Measurements from ENCODE around the gene OR6B1.
"Not testable (repeated sequence)": the region's sequence is repeated elsewhere in the genome, so short reads cannot be mapped to it uniquely, and the experiment has no call there.

The OR6B1 gene

DNA sequence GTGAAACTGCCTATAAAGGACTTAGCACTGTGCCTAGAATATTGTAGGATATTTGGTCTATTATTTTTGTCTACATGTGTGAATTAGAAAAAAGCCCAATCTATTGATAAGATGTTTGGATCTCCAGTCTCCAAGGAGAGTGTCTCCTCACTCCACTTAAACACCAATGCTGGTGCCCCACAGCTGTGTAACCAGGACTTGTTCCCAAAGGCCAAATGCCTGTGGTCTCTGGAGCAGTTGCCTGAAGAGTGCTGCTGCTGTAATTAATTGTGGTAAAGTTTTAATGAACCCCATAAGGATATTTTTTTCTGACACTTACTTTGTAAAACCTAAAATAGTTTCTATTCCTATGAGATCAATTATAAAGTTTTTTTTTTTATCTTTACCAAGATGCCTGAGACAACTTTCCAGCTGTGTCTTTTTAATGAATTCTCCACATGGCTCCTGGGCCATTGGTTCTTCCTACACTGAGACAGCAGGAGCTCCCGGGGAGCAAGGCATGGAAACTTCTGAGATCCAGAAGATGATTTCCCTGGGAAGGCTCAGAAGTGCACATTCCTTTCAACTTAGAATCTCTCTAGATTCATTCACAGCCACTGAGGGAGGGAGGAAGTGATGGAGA, 37.4 kb downstream of the OR6B1 start:
- DNase-seq (ENCODE audit: extremely low read depth in 1 of 2, low read depth in 1 of 2): no peak

- no peak for DNase-seq (ENCODE audit: extremely low read depth in 1 of 2, low read depth in 1 of 2)
Measured at GRCh38 chr7:144038887-144039286, 38.8 kb downstream of the OR6B1 start.

DNA sequence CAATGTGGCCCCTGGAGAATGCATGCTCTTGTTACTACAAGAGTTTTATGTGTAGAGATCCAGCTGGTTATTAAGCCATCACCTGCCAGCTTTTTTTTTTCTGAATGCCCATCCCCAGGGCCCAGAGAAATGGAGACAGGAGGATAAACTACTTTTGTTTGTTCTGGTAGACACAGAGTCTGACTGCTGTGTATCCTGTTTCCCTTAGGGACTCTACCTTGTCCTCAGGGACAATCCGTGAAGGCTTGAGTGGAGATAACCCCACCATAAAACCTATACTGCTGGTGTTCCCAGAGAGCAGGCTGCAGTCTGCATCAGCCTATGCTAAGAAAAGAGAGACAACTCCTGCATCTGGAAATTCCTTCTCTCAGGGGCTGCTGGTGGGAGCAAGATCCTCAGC, 48.5 kb downstream of the OR6B1 start, which contains the start of gene OR2A5:
Gene OR2A5, plus strand, starts transcription at position 301 of the 400 bp plus-strand sequence. CDS start 1,454 bp downstream, outside the sequence.
- DNase-seq (ENCODE audit: extremely low read depth in 1 of 2, low read depth in 1 of 2): no peak

GRCh38 chr7:144049491-144049890, 49.4 kb downstream of the OR6B1 start:
- DNase-seq (ENCODE audit: extremely low read depth in 1 of 2, low read depth in 1 of 2): no peak

DNA sequence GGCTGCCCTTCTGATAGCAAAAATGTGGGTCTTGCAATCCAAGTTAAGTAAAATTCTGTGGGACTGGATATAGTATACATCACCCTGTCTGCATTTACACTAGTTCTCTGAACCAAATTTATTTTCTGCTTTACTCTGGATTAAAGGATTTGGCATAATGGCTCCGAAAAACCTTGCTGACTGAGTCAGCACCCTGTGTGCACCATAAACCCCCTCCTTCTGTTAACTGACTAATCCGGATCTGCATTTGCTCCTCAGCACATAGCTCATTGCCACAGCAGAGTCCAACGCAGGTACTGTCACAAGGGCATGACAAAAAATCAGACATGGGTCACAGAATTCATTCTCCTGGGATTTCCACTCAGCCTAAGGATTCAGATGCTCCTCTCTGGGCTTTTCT, 50.0 kb downstream of the OR6B1 start:
- DNase-seq (ENCODE audit: extremely low read depth in 1 of 2, low read depth in 1 of 2): no peak

- DNase-seq (ENCODE audit: extremely low read depth in 1 of 2, low read depth in 1 of 2): not testable (repeated sequence)
Measured at GRCh38 chr7:144050884-144051283, 50.8 kb downstream of the OR6B1 start.

DNA sequence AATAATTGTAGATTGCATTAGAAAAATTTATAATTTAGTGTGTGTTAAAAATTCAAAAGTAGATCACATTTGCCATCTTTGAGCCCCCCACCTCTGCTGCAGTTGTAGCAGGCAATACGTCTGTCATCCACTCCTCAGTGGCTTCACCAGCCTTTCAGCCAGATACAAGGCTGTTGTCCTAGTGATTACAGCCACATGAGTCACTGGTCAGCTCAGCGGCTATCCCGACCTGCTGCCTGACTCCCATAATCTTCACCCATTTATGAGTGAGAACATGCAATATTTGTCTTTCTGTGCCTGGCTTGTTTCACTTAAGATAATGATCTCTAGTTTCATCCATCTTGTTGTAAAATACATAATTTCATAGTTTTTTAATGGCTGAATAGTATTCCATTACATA, 57.8 kb downstream of the OR6B1 start:
- DNase-seq (ENCODE audit: extremely low read depth in 1 of 2, low read depth in 1 of 2): no peak
